Mucosa of gallbladder (tissue), 1 donor: ENCODE measurements around the gene EIF3F. TPM values are rescaled to one million over a fixed set of nuclear protein-coding genes. Genes with fewer than 3 reads are reported as not detected.

Source experiments
- DNase-seq: peaks from one replicate; pipeline ENCODE4 v3.0.0-alpha.2; 2020; ENCODE audit warnings: low spot score
- total RNA-seq: library from RNA; stranded (reverse); gene quantifications from one replicate; pipeline ENCODE4 v1.2.1, GENCODE V29; 2021
- donor health status: DM: no; HTN: no; CAD: no.

EIF3F gene
- total RNA-seq, 1 donor from 2014 or later, result 251 TPM

DNA sequence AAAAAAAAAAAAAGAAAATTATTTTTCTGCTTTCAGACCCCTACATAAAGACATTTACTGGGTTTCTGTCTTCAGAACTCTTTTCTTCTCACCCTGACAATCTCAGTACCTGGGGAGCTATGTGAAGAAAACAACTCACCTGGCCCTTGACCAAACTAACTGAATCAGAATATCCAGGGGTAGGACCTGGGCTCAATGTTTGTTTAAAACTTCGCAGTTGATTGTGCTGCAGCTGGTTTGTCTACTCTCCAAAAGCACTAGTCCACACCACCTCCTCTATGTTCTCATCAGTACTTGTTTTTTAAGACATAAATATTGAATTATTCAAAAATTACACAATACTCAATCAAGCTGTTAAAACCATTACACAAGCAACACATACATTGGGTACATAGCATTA, 34.8 kb downstream of the EIF3F start:
- peak; percentile 1 for DNase-seq

GRCh38 chr11:8022876-8023275, 35.7 kb downstream of the EIF3F start:
- peak; percentile 5 for DNase-seq

DNA sequence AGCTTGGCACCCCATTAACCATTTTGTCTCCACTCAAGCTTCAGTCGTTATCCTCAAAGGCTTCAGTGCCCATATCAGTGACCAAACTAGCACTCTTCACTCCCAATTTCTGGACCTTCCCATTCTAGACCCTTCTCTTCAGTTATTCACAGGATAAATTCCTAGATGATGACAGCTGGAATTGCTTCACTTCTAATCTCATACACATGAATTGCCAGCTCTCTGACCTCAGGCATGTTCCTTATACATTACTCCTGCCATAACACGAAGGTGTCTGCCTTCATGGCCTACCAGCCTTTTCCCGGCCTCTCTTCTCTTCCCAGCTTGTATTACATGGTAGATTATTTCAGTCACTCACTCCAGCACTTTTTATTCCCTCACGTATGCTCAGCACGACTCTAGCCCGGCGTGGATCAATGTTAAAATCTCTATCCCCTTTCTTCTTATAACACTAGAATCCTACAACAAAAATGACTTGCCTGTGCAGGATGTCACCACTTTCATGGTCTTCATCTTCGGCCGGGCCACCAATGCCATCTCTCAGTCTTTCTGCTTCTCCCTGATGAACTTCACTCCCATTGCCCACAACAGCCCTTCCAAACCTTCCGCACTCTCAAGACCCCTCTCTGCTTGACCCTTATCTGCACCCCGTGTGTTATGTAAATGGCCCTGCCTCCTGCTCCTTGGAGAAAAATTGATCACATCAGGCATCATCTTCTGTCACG, 36.9 kb downstream of the EIF3F start:
- DNase-seq, result peak; percentile 3

DNA sequence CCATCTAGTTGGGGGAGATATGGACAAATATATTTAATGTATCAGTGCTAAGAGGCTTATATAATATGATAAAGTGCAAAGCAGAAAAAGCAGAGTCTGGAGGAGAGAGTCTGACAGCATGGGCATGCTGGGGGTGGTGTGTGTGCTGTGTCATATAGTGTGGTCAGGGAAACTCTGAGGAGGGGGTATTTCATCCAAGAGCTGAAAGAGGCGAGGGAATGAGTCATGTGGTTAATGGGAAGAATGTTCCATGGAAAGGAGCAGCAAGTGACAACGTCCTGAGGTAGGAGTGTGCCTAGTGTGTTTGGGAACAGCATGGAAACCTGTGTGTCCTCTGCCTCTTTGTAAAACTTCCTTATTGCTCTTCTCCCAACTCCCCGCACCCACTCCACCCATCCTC, 38.0 kb downstream of the EIF3F start:
- peak; percentile 1 for DNase-seq

DNA sequence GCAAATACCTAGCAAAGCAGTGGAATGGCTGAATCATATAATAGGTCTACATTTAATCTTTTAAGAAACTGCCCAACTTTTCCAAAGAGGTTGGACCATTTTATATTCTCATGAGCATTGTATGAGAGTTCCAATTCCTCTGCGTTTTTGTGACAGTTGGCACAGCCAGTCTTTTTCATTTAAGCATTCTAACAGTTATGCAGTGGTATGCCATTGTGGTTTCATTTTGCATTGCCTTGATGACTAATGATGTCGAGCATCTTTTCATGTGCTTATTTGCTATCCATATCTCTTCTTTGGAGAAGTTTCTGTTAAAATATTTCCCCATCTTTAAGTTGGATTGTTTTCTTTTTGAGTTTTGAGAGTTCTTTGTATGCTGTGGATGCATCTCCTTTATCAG, 38.7 kb downstream of the EIF3F start:
- no peak for DNase-seq

GRCh38 chr11:8026982-8027381, 39.8 kb downstream of the EIF3F start:
- no peak for DNase-seq

DNA sequence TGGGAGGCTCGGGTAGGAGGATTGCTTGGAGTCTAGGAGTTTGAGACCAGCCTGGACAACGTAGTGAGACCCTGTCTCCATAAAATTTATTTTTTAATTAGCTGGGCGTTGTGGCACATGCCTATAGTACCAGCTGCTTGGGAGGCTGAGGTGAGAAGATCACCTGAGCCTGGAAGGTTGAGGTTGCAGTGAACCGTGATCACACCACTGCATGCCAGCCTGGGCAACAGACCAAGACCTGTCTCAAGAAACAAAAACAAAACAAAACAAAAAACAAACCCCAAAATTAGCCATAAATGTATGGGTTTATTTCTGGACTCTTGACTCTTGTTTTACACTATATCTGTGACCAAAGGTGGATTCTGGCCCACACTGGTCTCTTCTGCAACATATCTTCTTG, 41.6 kb downstream of the EIF3F start:
- DNase-seq, result no peak

- no peak for DNase-seq
These were observed 43.5 kb downstream of the EIF3F start for GRCh38 chr11:8030526-8031247.

GRCh38 chr11:8031248-8032115, 44.3 kb downstream of the EIF3F start:
- no peak for DNase-seq

GRCh38 chr11:8032122-8032521, 45.0 kb downstream of the EIF3F start:
- no peak for DNase-seq

DNA sequence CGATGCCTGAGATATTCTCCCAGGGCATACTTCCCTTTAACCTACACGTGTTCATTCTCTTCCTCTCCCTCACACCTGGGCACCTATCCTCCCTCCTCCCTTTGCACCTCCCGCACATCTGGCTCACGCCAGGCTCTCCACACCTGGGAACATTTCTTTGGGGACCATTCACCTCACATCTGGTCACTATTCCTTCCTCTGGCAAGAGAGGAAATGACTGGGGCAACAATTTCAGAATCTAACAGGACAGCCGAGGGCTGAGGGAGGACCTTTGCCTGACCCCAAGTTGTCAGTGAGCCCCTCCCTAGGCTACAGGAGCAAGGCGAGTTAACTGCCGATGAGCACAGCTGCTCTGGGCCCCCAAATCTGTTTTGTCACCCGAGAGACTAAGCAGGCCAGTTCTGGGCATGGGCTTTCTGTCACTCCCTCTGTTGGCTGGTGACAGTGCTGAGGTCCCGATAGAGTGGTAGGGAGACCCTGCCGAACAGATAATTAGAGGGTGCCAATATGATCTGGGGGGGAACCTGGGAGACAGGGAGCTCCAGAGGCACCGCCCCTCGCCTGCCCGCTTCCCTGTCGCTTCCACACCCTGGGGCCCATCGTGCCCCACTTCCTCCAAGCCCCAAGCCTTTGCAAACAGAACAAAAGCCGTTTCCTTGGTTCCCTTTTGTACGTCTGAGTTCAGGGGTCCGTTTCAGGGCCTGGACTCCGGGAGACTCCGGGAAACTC, 45.6 kb downstream of the EIF3F start:
- no peak for DNase-seq

- peak; percentile 76 for DNase-seq
These were observed 46.4 kb downstream of the EIF3F start for GRCh38 chr11:8033305-8034105.

GRCh38 chr11:8034106-8034585, 47.0 kb downstream of the EIF3F start:
- no peak for DNase-seq

- DNase-seq, result no peak
These were observed 47.6 kb downstream of the EIF3F start for GRCh38 chr11:8034604-8035190.

GRCh38 chr11:8035200-8035855, 48.2 kb downstream of the EIF3F start:
- no peak for DNase-seq

DNA sequence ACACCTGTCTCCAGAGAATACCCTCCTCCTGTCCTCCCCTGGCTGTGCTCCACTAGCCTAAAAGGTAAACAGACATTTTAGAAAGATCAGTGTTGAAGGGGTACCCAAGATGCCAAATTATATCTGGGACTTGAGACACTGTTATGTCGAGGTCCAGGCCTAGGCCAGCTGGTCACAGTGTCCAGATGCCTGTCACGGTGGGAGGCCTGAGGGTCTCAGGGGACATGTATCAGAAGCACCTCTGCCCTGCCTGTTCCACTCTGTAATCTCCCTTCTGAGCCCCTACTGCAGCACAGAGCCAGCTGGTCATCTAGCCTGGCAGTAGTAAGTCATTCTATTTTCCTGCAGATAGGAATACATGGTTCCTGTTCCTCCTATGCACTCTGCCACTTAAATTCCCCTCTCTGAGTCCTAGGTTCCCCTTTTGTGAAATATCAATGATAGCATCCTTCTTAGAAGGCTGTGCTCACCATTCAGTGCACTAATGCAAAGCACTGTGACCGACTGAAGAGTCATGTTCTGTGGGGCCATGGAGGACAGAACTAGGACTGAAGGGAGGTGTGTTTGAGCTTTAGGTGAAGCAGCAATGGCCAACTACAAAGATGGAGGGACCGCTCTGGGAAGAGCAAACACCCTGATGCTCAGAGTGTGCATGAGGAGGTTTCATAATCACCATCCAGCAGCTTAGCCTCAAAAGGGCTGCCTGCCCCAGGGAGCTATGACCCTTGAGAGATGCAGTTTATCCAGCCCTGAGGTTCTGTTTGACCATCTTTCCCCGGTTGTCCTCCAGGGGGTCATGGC, 49.1 kb downstream of the EIF3F start:
- no peak for DNase-seq

DNA sequence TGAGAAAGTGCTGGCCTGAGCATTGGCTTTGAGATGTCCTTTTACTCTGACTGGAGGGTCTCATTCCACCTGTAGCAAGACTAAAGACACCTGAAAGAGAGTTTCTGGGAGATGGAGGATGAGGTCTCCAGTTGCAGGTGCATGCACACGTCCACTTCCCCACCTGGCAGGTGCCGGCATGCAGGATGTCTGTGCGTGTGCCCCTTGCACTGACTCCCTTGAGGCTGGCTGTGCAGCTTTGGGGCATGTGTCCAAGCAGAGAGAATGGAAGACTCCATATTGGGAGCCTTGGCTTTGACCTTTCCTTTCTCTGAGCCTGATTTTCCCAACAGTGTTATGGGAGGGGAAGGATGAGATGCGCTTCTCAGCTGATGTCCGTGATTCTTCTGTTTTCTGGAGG, 49.8 kb downstream of the EIF3F start:
- DNase-seq, result no peak

- DNase-seq, result no peak
These were observed 51.3 kb downstream of the EIF3F start for GRCh38 chr11:8038393-8038792.
